GM19025 (cell line): ENCODE results near the gene THAP9.
A peak's percentile ranks its signal among the peaks of the same experiment; 100 is the strongest.

Source experiments
- ATAC-seq: cut with Tn5 transposase; IDR thresholded peaks from one replicate; pipeline ENCODE4 v1.9.1; 2021; ENCODE audit warnings: mild to moderate bottlenecking, low read depth, moderate library complexity; ENCODE audit not compliant: unreplicated experiment

The THAP9 gene

GRCh38 chr4:82954212-82954611, 53.7 kb downstream of the THAP9 start:
- no peak for ATAC-seq

- ATAC-seq, result no peak
Observed at GRCh38 chr4:82957045-82957444, 56.5 kb downstream of the THAP9 start.

GRCh38 chr4:82965763-82966162, 65.2 kb downstream of the THAP9 start:
- ATAC-seq, result no peak

- peak; percentile 57 for ATAC-seq
Observed at GRCh38 chr4:82968972-82969371, 68.4 kb downstream of the THAP9 start.

GRCh38 chr4:82969414-82969813, 68.9 kb downstream of the THAP9 start:
- ATAC-seq, result no peak
